ENCODE measurements around the gene HAVCR1. TPM values are rescaled to one million over a fixed set of nuclear protein-coding genes. Genes with fewer than 3 reads are reported as not detected.

HAVCR1 gene
- 26.8 to 45.6 TPM (median 30.4 TPM) in 5 replicates for total RNA-seq (2022; extraction: Qiagen RNA extraction)

GRCh38 chr5:157059093-157059539, at the start of gene HAVCR1:
Gene HAVCR1, minus strand, starts transcription at chr5:157059116. Its CDS starts 1,173 bp downstream, at chr5:157057943.

Other genes with a start within 250 kb of the HAVCR1 start
- 0.06 to 0.14 TPM (median 0.13 TPM) in 5 replicates for gene PPP1R2B, start 208.8 kb downstream of the HAVCR1 start, total RNA-seq (2022; extraction: Qiagen RNA extraction)
- gene TIMD4, start 95.9 kb downstream of the HAVCR1 start, total RNA-seq (2022; extraction: Qiagen RNA extraction): 0.85 to 1.5 TPM (median 1.1 TPM) in 5 replicates
- 0.17 to 0.62 TPM (median 0.24 TPM) in 5 replicates for gene HAVCR2, start 49.9 kb upstream of the HAVCR1 start, total RNA-seq (2022; extraction: Qiagen RNA extraction)
- gene MED7, start 83.7 kb upstream of the HAVCR1 start, total RNA-seq (2022; extraction: Qiagen RNA extraction): 14.7 to 18.0 TPM (median 15.8 TPM) in 5 replicates
- not detected in 5 replicates for gene GARIN3, start 107.1 kb upstream of the HAVCR1 start, total RNA-seq (2022; extraction: Qiagen RNA extraction)
- 0.05 to 0.32 TPM (median 0.08 TPM) in 5 replicates for gene ITK, start 121.7 kb upstream of the HAVCR1 start, total RNA-seq (2022; extraction: Qiagen RNA extraction)
- 18.2 to 21.6 TPM (median 19.9 TPM) in 5 replicates for gene CYFIP2, start 207.0 kb upstream of the HAVCR1 start, total RNA-seq (2022; extraction: Qiagen RNA extraction)

Data from A549 treated with AZD2906 at 1 μM for 4 hours (cell line).